GM12878 (cell line): ENCODE measurements around the gene GALNT9. TPM values are rescaled to one million over a fixed set of nuclear protein-coding genes. Genes with fewer than 3 reads are reported as not detected.

Source experiments
- ATAC-seq: fragments of 200-7000 bp; cut with Tn5 transposase; 3 replicates; pipeline ENCODE4 v1.9.1; 2020; ENCODE audit warnings: mild to moderate bottlenecking, moderate library complexity
- BruUV-seq: library from RNA; stranded (reverse); fragments of 400-500 nt; replicated peaks from 2 replicates; lab custom pipeline; 2021; lab: Mats Ljungman, UMichigan
- CTCF ChIA-PET: fragments of 300-600 bp; sonication (Branson Sonifier 250); formaldehyde crosslinking; extraction: SDS; loops from one replicate; lab custom pipeline; 2021; ENCODE audit warnings: inconsistent platforms; lab: Yijun Ruan, JAX
- POLR2A ChIA-PET: fragments of 350-600 bp; formaldehyde crosslinking; extraction: SDS; loops from one replicate; lab custom pipeline; 2021; ENCODE audit warnings: inconsistent platforms; lab: Charles Lee
- RAD21 ChIA-PET: fragments of 300-600 bp; sonication (Branson Sonifier 250); formaldehyde crosslinking; loops from one replicate; lab custom pipeline; 2023; ENCODE audit warnings: antibody characterized with exemption; ENCODE audit not compliant: unreplicated experiment; lab: Charles Lee
- SMC1A ChIA-PET: fragments of 300-600 bp; sonication (Branson Sonifier 250); formaldehyde crosslinking; loops from one replicate; lab custom pipeline; 2023; ENCODE audit not compliant: unreplicated experiment, uncharacterized antibody; lab: Charles Lee
- DNase-seq: peaks from one replicate; pipeline ENCODE4 v3.0.0-alpha.2; 2011; ENCODE audit warnings: low read depth, low spot score
- FAIRE-seq: peaks from 3 replicates; lab custom pipeline; 2011; peaks lifted over from hg19 to GRCh38; lab: Jason Lieb, UNC
- H2AFZ ChIP-seq: 2 replicates; pipeline ENCODE4 v1.6.0; 2011; ENCODE audit warnings: low read depth, low read length, control low read depth; ENCODE audit not compliant: control insufficient read depth
- H3K27ac ChIP-seq: 2 replicates; pipeline ENCODE4 v1.5.1; 2011; ENCODE audit warnings: control low read depth; ENCODE audit not compliant: control insufficient read depth, insufficient read depth
- H3K27me3 ChIP-seq, 2 experiments: replicated peaks in 1 of 2; 2 replicates each; pipeline versions ENCODE4 v1.6.0 to v1.6.1; 2011; ENCODE audit warnings: low read length in 1 of 2; ENCODE audit not compliant: control insufficient read depth in 2 of 2, insufficient read depth in 2 of 2
- H3K36me3 ChIP-seq, 2 experiments: 2 replicates each; pipeline ENCODE4 v1.5.1; 2011; ENCODE audit warnings: low read length in 1 of 2; ENCODE audit not compliant: control insufficient read depth in 2 of 2, insufficient read depth in 2 of 2
- H3K4me1 ChIP-seq: 2 replicates; pipeline ENCODE4 v1.6.1; 2011; ENCODE audit warnings: mild to moderate bottlenecking, low read length, moderate library complexity, mixed read lengths; ENCODE audit not compliant: control insufficient read depth, insufficient read depth
- H3K4me2 ChIP-seq: 2 replicates; pipeline ENCODE4 v1.6.0; 2011; ENCODE audit warnings: control low read depth; ENCODE audit not compliant: control insufficient read depth, insufficient read depth
- H3K4me3 ChIP-seq: fragments of 200-600 bp; sonication (generic); 2 replicates; pipeline ENCODE4 v1.5.1; 2016
- H3K79me2 ChIP-seq: 2 replicates; pipeline ENCODE4 v1.6.0; 2011; ENCODE audit warnings: low read length; ENCODE audit not compliant: control insufficient read depth, insufficient read depth
- H3K9ac ChIP-seq: 2 replicates; pipeline ENCODE4 v1.8.0; 2011; ENCODE audit warnings: low read length, control low read depth, mixed read lengths; ENCODE audit not compliant: control insufficient read depth, insufficient read depth
- H3K9me3 ChIP-seq: replicated peaks from 3 replicates; pipeline ENCODE4 v1.5.1; 2011; ENCODE audit warnings: mild to moderate bottlenecking, low read length; ENCODE audit not compliant: control insufficient read depth, insufficient read depth
- H4K20me1 ChIP-seq: 2 replicates; pipeline ENCODE4 v1.6.0; 2011; ENCODE audit not compliant: control insufficient read depth, insufficient read depth
- HDGF ChIP-seq: fragments of 450-650 bp; IDR thresholded peaks from 2 replicates; pipeline ENCODE4 v1.6.1; 2016; ENCODE audit warnings: antibody characterized with exemption
- KDM1A ChIP-seq: fragments of 200-600 bp; sonication (generic); IDR thresholded peaks from 2 replicates; pipeline ENCODE4 v1.6.1; 2016; ENCODE audit warnings: borderline replicate concordance
- LARP7 ChIP-seq: fragments of 450-650 bp; IDR thresholded peaks from 2 replicates; pipeline ENCODE4 v1.6.1; 2017; ENCODE audit warnings: mild to moderate bottlenecking
- MTA3 ChIP-seq: IDR thresholded peaks from 2 replicates; pipeline ENCODE4 v1.6.1; 2012; ENCODE audit warnings: low read length, inconsistent platforms, borderline replicate concordance
- NFYB ChIP-seq: IDR thresholded peaks from 2 replicates; pipeline ENCODE4 v1.6.1; 2011; ENCODE audit warnings: low read depth, mild to moderate bottlenecking, low read length, improper control_type of control experiment, moderate library complexity; ENCODE audit not compliant: insufficient read depth
- POLR2AphosphoS5 ChIP-seq: IDR thresholded peaks from 2 replicates; pipeline ENCODE4 v1.6.1; 2011; ENCODE audit warnings: mild to moderate bottlenecking, low read length, inconsistent platforms
- RELA ChIP-seq: fragments of 450-650 bp; IDR thresholded peaks from 2 replicates; pipeline ENCODE4 v1.8.0; 2014; ENCODE audit warnings: borderline replicate concordance; ENCODE audit not compliant: partially characterized antibody
- SMAD5 ChIP-seq: IDR thresholded peaks from 2 replicates; pipeline ENCODE4 v1.6.1; 2016; ENCODE audit warnings: antibody characterized with exemption, low read depth
- SP1 ChIP-seq: IDR thresholded peaks from one replicate; pipeline ENCODE4 v1.6.1; 2011; ENCODE audit warnings: low read depth, low read length
- TCF3 ChIP-seq: IDR thresholded peaks from 2 replicates; pipeline ENCODE4 v1.6.1; 2012; ENCODE audit warnings: low read depth, mild to moderate bottlenecking, low read length, borderline replicate concordance; ENCODE audit not compliant: insufficient read depth
- ZNF24 ChIP-seq: fragments of 450-650 bp; IDR thresholded peaks from 2 replicates; pipeline ENCODE4 v1.6.1; 2017; ENCODE audit warnings: antibody characterized with exemption, mild to moderate bottlenecking
- ZNF384 ChIP-seq: IDR thresholded peaks from 2 replicates; pipeline ENCODE4 v1.6.1; 2012; ENCODE audit warnings: low read depth, mild to moderate bottlenecking, low read length, improper control_type of control experiment, borderline replicate concordance
- ZNF622 ChIP-seq: fragments of 450-650 bp; IDR thresholded peaks from 2 replicates; pipeline ENCODE4 v1.6.1; 2017; ENCODE audit warnings: mild to moderate bottlenecking, inconsistent platforms
- WGBS: methylation state at CpG from one replicate; pipeline ENCODE4 v1.1.6; 2016; ENCODE audit warnings: low lambda C conversion rate; ENCODE audit not compliant: insufficient replicate concordance, insufficient coverage; ENCODE audit errors: missing lambda C conversion rate; 5-methylcytosine and 5-hydroxymethylcytosine counted together
- in situ Hi-C: fragments of 300-500 bp; cut with MboI; formaldehyde crosslinking; loops from 9 replicates; pipeline ENCODE4 v1.14.3; 2018; ENCODE audit warnings: mixed read lengths
- intact Hi-C: fragments of 100-400 bp; cut with micrococcal nuclease; formaldehyde crosslinking; loops from one replicate; pipeline ENCODE4 v1.14.2; 2022; ENCODE audit not compliant: unreplicated experiment
- polyA plus RNA-seq, 11 experiments: library from polyadenylated mRNA; depleted of rRNA in 4 of 11; unstranded in 6 of 11; stranded (reverse) in 5 of 11; fragments of >200 nt; fragmentation: Nextera tagmentation in 4 of 11; fragmentation: Illumina TruSeq in 1 of 11; extraction: Ambion mirVana in 4 of 11; extraction: Trizol in 1 of 11; gene quantifications; 1 replicate in 1 of 11; 2 replicates in 10 of 11; pipeline versions ENCODE4 v1.2.1 to v1.2.3, GENCODE V29; 2011 to 2016; ENCODE audit warnings: inconsistent platforms in 2 of 11, missing spikeins in 2 of 11, low read depth in 1 of 11
- total RNA-seq, 4 experiments: library from RNA; depleted of rRNA in 3 of 4; stranded (reverse); fragments of >200 nt in 3 of 4; fragmentation: Illumina TruSeq in 1 of 4; extraction: Trizol in 1 of 4; gene quantifications; 2 replicates each; pipeline versions ENCODE4 v1.2.1 to v1.2.3, GENCODE V29; 2013 to 2021
- TF ChIP-seq, protein P1 (sequence below): IDR thresholded peaks from 2 replicates; pipeline ENCODE4 v1.6.1; 2012; ENCODE audit warnings: improper control_type of control experiment, low read depth, low read length; ENCODE audit not compliant: insufficient replicate concordance
- TF ChIP-seq, protein P2 (sequence below): fragments of 450-650 bp; IDR thresholded peaks from 2 replicates; pipeline ENCODE4 v1.6.1; 2017; ENCODE audit warnings: low read depth, mild to moderate bottlenecking, moderate library complexity
- TF ChIP-seq, protein P3 (sequence below): fragments of 450-650 bp; IDR thresholded peaks from 2 replicates; pipeline ENCODE4 v1.6.1; 2018; ENCODE audit warnings: mild to moderate bottlenecking, low read depth, moderate library complexity; ENCODE audit not compliant: partially characterized antibody

The GALNT9 gene
- total and polyA plus RNA-seq, 10 of the 15 experiments (the other 5 are each of a cell fraction or from before 2014, with no cell fraction given): 0.04 TPM; not detected in 9

DNA sequence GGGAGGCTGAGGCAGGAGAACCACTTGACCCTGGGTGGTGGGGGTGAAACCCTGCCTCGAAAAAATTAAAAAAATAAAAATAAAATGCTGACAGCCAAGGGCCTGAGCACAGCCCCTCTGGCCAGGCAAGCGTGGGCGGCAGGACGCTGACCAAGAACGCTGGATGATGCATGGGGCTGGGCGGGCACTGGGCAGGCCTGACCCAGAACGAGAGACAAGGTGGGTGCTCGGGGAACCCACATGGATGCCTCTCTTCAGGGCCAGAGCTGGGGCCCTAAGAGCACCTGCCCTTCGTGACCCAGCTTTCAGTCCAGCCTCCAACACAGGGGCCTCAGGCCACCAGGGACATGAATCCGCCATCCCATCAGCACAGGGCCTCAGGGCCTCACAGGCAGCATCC lies 11.3 kb downstream of the GALNT9 start:
- POLR2A ChIA-PET: no interaction called here
- TF ChIP-seq, protein P1, sequence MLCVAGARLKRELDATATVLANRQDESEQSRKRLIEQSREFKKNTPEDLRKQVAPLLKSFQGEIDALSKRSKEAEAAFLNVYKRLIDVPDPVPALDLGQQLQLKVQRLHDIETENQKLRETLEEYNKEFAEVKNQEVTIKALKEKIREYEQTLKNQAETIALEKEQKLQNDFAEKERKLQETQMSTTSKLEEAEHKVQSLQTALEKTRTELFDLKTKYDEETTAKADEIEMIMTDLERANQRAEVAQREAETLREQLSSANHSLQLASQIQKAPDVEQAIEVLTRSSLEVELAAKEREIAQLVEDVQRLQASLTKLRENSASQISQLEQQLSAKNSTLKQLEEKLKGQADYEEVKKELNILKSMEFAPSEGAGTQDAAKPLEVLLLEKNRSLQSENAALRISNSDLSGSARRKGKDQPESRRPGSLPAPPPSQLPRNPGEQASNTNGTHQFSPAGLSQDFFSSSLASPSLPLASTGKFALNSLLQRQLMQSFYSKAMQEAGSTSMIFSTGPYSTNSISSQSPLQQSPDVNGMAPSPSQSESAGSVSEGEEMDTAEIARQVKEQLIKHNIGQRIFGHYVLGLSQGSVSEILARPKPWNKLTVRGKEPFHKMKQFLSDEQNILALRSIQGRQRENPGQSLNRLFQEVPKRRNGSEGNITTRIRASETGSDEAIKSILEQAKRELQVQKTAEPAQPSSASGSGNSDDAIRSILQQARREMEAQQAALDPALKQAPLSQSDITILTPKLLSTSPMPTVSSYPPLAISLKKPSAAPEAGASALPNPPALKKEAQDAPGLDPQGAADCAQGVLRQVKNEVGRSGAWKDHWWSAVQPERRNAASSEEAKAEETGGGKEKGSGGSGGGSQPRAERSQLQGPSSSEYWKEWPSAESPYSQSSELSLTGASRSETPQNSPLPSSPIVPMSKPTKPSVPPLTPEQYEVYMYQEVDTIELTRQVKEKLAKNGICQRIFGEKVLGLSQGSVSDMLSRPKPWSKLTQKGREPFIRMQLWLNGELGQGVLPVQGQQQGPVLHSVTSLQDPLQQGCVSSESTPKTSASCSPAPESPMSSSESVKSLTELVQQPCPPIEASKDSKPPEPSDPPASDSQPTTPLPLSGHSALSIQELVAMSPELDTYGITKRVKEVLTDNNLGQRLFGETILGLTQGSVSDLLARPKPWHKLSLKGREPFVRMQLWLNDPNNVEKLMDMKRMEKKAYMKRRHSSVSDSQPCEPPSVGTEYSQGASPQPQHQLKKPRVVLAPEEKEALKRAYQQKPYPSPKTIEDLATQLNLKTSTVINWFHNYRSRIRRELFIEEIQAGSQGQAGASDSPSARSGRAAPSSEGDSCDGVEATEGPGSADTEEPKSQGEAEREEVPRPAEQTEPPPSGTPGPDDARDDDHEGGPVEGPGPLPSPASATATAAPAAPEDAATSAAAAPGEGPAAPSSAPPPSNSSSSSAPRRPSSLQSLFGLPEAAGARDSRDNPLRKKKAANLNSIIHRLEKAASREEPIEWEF: no peak
- TF ChIP-seq RELA (no peak), SMAD5 (no peak), ZNF622 (no peak), SP1 (no peak), LARP7 (no peak), NFYB (no peak), MTA3 (no peak), KDM1A (no peak), TCF3 (no peak), ZNF24 (no peak), POLR2AphosphoS5 (no peak), HDGF (no peak), ZNF384 (no peak)
- TF ChIP-seq, protein P2, sequence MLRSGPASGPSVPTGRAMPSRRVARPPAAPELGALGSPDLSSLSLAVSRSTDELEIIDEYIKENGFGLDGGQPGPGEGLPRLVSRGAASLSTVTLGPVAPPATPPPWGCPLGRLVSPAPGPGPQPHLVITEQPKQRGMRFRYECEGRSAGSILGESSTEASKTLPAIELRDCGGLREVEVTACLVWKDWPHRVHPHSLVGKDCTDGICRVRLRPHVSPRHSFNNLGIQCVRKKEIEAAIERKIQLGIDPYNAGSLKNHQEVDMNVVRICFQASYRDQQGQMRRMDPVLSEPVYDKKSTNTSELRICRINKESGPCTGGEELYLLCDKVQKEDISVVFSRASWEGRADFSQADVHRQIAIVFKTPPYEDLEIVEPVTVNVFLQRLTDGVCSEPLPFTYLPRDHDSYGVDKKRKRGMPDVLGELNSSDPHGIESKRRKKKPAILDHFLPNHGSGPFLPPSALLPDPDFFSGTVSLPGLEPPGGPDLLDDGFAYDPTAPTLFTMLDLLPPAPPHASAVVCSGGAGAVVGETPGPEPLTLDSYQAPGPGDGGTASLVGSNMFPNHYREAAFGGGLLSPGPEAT: no peak
- TF ChIP-seq, protein P3, sequence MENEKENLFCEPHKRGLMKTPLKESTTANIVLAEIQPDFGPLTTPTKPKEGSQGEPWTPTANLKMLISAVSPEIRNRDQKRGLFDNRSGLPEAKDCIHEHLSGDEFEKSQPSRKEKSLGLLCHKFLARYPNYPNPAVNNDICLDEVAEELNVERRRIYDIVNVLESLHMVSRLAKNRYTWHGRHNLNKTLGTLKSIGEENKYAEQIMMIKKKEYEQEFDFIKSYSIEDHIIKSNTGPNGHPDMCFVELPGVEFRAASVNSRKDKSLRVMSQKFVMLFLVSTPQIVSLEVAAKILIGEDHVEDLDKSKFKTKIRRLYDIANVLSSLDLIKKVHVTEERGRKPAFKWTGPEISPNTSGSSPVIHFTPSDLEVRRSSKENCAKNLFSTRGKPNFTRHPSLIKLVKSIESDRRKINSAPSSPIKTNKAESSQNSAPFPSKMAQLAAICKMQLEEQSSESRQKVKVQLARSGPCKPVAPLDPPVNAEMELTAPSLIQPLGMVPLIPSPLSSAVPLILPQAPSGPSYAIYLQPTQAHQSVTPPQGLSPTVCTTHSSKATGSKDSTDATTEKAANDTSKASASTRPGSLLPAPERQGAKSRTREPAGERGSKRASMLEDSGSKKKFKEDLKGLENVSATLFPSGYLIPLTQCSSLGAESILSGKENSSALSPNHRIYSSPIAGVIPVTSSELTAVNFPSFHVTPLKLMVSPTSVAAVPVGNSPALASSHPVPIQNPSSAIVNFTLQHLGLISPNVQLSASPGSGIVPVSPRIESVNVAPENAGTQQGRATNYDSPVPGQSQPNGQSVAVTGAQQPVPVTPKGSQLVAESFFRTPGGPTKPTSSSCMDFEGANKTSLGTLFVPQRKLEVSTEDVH: no peak

More for the DNA sequence above, 11.3 kb downstream of the GALNT9 start:
- Histone ChIP-seq H3K9me3 (no peaks in the 10 kb centered on the region; the same call in 2 of the 3 replicates), H3K36me3 (no peaks in the 10 kb centered on the region), H2AFZ (no peak overlapping the region), H4K20me1 (no peaks in the 10 kb centered on the region), H3K9ac (no peak overlapping the region), H3K4me1 (no peaks in the 10 kb centered on the region), H3K4me3 (no peak overlapping the region), H3K27me3 (no peaks in the 10 kb centered on the region), H3K79me2 (no peaks in the 10 kb centered on the region), H3K27ac (no peak overlapping the region), H3K4me2 (no peak overlapping the region)
- DNase-seq (no peak), FAIRE-seq (no peak), ATAC-seq (no peak)
- intact Hi-C loops (no loop called here), in situ Hi-C loops (no loop called here)
- ChIA-PET SMC1A (no interaction called here), RAD21 (no interaction called here), CTCF (no interaction called here)
- no TSS peak for BruUV-seq
- 51% methylated on average over 10 of the region's 10 CpGs for WGBS
